ENCODE results near the gene INTS1. TPM values are rescaled to one million over a fixed set of nuclear protein-coding genes. Genes with fewer than 3 reads are reported as not detected.

Gene INTS1
- total and polyA plus RNA-seq, 2 donors (not counting 1 experiment from before 2014, with no cell fraction given) = 128 to 160 TPM

DNA sequence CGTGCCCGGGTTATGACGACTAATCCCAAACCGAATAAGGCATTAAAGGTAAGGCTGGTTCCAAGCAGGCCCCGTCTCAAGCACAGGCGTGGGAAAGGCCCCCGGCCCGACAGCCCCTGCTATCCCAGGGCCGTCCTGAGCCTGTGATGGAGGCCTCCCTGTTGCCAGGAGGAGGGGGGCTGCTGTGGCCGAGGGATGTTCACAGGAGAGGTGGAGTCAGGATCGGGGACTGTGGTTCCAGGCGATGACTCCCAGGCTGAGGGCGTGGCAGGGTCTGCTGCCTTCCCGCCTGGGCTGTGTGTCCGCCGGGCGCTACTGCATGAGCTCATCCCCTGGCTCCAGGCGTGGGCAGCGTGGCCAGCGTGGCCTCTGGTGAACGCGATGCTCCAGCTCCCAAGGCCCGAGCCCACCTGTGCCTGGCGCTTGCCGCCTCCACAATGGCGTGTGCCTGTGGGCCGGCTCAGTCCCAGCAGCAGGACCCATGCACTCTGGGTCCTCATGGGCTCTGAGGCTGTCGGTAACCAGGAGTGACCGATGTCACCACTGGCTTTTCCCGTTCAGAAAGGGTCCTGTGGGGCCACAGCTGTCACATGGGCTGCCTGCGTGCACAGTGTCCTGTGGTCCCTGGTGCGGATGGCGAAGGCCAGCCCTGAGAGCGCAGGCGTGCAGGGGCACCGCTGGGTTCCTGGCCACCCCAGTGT, 35.1 kb upstream of the INTS1 start:
- TF ChIP-seq, protein P1, sequence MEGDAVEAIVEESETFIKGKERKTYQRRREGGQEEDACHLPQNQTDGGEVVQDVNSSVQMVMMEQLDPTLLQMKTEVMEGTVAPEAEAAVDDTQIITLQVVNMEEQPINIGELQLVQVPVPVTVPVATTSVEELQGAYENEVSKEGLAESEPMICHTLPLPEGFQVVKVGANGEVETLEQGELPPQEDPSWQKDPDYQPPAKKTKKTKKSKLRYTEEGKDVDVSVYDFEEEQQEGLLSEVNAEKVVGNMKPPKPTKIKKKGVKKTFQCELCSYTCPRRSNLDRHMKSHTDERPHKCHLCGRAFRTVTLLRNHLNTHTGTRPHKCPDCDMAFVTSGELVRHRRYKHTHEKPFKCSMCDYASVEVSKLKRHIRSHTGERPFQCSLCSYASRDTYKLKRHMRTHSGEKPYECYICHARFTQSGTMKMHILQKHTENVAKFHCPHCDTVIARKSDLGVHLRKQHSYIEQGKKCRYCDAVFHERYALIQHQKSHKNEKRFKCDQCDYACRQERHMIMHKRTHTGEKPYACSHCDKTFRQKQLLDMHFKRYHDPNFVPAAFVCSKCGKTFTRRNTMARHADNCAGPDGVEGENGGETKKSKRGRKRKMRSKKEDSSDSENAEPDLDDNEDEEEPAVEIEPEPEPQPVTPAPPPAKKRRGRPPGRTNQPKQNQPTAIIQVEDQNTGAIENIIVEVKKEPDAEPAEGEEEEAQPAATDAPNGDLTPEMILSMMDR (IDR thresholded peaks at IDR 0.05) = no peak
- no peak for TF ChIP-seq EZH2 (IDR thresholded peaks at IDR 0.05; ENCODE audit: borderline replicate concordance, insufficient read depth, low read depth, low read length, poor library complexity, severe bottlenecking)
- no peak for DNase-seq
- ChIA-PET CTCF (no interaction called here), POLR2A (no interaction called here)
- Histone ChIP-seq H3K27me3 (replicated peaks in 1 of 4; ENCODE audit: control extremely low read depth in 1 of 4, control insufficient read depth in 3 of 4, insufficient read depth in 4 of 4, low read length in 3 of 4) (no peaks in the 10 kb centered on the region), H3K4me3 (ENCODE audit: control extremely low read depth in 1 of 5, extremely low read depth in 1 of 5, insufficient read depth in 1 of 5, low read depth in 2 of 5, low read length in 4 of 5) (no peak overlapping the region), H3K4me1 (ENCODE audit: control insufficient read depth in 2 of 2, insufficient read depth in 2 of 2, low read length in 2 of 2) (no peaks in the 10 kb centered on the region), H2AFZ (ENCODE audit: insufficient read depth, low read depth, low read length, poor library complexity, severe bottlenecking) (no peak overlapping the region), H3K9ac (ENCODE audit: low read length) (no peak overlapping the region), H3K36me3 (replicated peaks in 1 of 2; ENCODE audit: control extremely low read depth in 1 of 2, control insufficient read depth in 1 of 2, extremely low read depth in 1 of 2, insufficient read depth in 2 of 2, low read length in 1 of 2) (peaks cover 0 to 50% of the 10 kb centered on the region in 2 experiments), H3K79me2 (ENCODE audit: control insufficient read depth, insufficient read depth, low read length) (peaks cover 34% of the 10 kb centered on the region), H4K20me1 (ENCODE audit: control insufficient read depth, insufficient read depth, low read length, poor library complexity, severe bottlenecking) (peaks cover 88% of the 10 kb centered on the region), H3K4me2 (replicated peaks; ENCODE audit: low read depth, low read length, poor library complexity, severe bottlenecking) (no peak overlapping the region), H3K27ac (ENCODE audit: low read length in 2 of 2) (no peak overlapping the region), H3K9me3 (ENCODE audit: control extremely low read depth in 1 of 3, control insufficient read depth in 2 of 3, insufficient read depth in 1 of 3, low read length in 2 of 3) (no peaks in the 10 kb centered on the region)
- ATAC-seq (ENCODE audit: low read depth) = no peak
- Mint-ChIP-seq H3K4me3 (no peak overlapping the region), H3K27ac (no peak overlapping the region), H3K27me3 (no peaks in the 10 kb centered on the region), H3K4me1 (peaks cover 1% of the 10 kb centered on the region), H3K9me3 (ENCODE audit: insufficient read depth) (no peaks in the 10 kb centered on the region)
- WGBS (ENCODE audit: insufficient coverage) = 89% methylated on average over 36 of the region's 36 CpGs
- intact Hi-C loops (cut with micrococcal nuclease) = no loop called here

DNA sequence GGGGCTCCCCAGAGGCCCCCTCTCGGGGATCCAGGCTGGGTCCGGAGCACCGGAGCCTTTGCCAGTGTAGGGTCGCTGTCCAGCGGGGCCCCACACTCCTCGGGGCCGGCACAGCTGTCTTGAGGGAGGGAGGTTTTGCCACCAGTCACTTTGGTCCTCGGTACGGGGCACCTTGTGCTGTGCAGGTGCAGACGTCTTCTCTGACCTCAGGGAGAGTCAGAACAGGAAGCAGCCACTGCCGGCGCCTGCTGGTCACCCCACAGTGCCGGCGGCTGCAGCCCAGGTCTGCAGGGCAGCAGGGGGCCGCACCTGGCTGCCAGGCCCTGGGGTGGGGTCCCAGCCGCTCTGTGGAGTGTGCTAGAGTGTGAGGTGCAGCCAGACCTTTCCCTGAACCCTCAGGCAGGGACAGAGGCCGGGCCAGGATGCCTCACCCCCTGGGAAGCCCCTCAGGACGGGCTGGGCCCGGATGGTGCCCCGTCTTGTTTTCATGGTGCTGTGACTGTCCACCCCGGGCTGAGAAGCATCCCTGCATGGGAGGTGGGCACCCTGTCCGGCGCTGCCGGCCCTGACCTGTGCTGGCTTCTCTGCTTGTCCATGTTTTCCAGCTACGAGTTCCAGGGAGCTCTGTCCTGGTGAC, 34.5 kb upstream of the INTS1 start:
- H3K4me1 Mint-ChIP-seq = peaks cover 6% of the 10 kb centered on the region
- no peak overlapping the region for H3K27ac ChIP-seq (ENCODE audit: low read length in 2 of 2)
- peaks cover 0 to 56% of the 10 kb centered on the region in 2 experiments for H3K36me3 ChIP-seq (replicated peaks in 1 of 2; ENCODE audit: control extremely low read depth in 1 of 2, control insufficient read depth in 1 of 2, extremely low read depth in 1 of 2, insufficient read depth in 2 of 2, low read length in 1 of 2)
- H3K4me3 Mint-ChIP-seq = no peak overlapping the region
- no peak for ATAC-seq (ENCODE audit: low read depth)
- TF ChIP-seq EZH2 (IDR thresholded peaks at IDR 0.05; ENCODE audit: borderline replicate concordance, insufficient read depth, low read depth, low read length, poor library complexity, severe bottlenecking) = no peak
- TF ChIP-seq, protein P1 (IDR thresholded peaks at IDR 0.05) = no peak
- no peaks in the 10 kb centered on the region for H3K9me3 ChIP-seq (ENCODE audit: control extremely low read depth in 1 of 3, control insufficient read depth in 2 of 3, insufficient read depth in 1 of 3, low read length in 2 of 3)
- H3K27me3 Mint-ChIP-seq = no peaks in the 10 kb centered on the region
- H3K4me3 ChIP-seq (ENCODE audit: control extremely low read depth in 1 of 5, extremely low read depth in 1 of 5, insufficient read depth in 1 of 5, low read depth in 2 of 5, low read length in 4 of 5) = no peak overlapping the region
- no peaks in the 10 kb centered on the region for H3K9me3 Mint-ChIP-seq (ENCODE audit: insufficient read depth)
- peaks cover 0 to 6% of the 10 kb centered on the region in 2 donors for H3K4me1 ChIP-seq (ENCODE audit: control insufficient read depth in 2 of 2, insufficient read depth in 2 of 2, low read length in 2 of 2)
- no peaks in the 10 kb centered on the region for H3K27me3 ChIP-seq (replicated peaks in 1 of 4; ENCODE audit: control extremely low read depth in 1 of 4, control insufficient read depth in 3 of 4, insufficient read depth in 4 of 4, low read length in 3 of 4)
- H3K4me2 ChIP-seq (replicated peaks; ENCODE audit: low read depth, low read length, poor library complexity, severe bottlenecking) = no peak overlapping the region
- ChIA-PET CTCF (no interaction called here), POLR2A (no interaction called here)
- 84% methylated on average over 22 of the region's 25 CpGs for WGBS (ENCODE audit: insufficient coverage)
- DNase-seq = no peak
- H3K79me2 ChIP-seq (ENCODE audit: control insufficient read depth, insufficient read depth, low read length) = peaks cover 41% of the 10 kb centered on the region
- H3K9ac ChIP-seq (ENCODE audit: low read length) = no peak overlapping the region
- H4K20me1 ChIP-seq (ENCODE audit: control insufficient read depth, insufficient read depth, low read length, poor library complexity, severe bottlenecking) = peaks cover 94% of the 10 kb centered on the region
- H2AFZ ChIP-seq (ENCODE audit: insufficient read depth, low read depth, low read length, poor library complexity, severe bottlenecking) = no peak overlapping the region
- intact Hi-C loops (cut with micrococcal nuclease) = no loop called here
- H3K27ac Mint-ChIP-seq = no peak overlapping the region

Data from B cell (primary cell).